Erythroblast (primary cell): Measurements from ENCODE around the gene CYB5RL.

ENCODE experiments used
- GATA1 ChIP-seq: IDR thresholded peaks from 2 replicates; pipeline ENCODE4 v1.6.1; 2011; ENCODE audit warnings: low read depth, mild to moderate bottlenecking, control low read depth, low read length, moderate library complexity
- POLR2A ChIP-seq: IDR thresholded peaks from 2 replicates; pipeline ENCODE4 v1.6.1; 2011; ENCODE audit warnings: mild to moderate bottlenecking, low read length

- no peak for TF ChIP-seq POLR2A
- TF ChIP-seq GATA1 = no peak
Measured at GRCh38 chr1:54180701-54181360, 19.0 kb downstream of the CYB5RL start.
